Activated CD4-positive, CD25-positive, alpha-beta regulatory T cell treated with anti-CD3 and anti-CD28 coated beads, Interleukin-2, amount 50 U/mL, for 16 hours (primary cell): ENCODE data around the gene DTX4.

Experiments used
- DNase-seq: peaks from one replicate; pipeline ENCODE4 v3.0.0-alpha.2; 2020; ENCODE audit warnings: low read depth, low spot score

Gene DTX4

DNA sequence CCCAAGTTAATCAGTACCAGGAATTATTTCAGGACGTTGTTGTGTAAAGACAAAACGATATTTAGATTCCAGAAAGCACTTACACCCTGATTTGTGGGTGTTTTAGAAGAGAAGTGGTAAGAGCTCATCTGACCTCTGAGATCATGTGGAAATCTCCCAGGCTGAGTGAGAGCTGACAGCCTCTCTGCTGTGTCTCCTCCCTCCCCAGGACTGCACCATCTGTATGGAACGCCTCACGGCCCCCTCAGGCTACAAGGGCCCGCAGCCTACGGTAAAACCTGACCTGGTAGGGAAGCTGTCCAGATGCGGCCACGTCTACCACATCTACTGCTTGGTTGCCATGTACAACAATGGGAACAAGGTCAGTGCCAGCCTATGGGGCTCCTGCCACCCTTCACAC is 20.0 kb downstream of the DTX4 start:
- DNase-seq = no peak

DNA sequence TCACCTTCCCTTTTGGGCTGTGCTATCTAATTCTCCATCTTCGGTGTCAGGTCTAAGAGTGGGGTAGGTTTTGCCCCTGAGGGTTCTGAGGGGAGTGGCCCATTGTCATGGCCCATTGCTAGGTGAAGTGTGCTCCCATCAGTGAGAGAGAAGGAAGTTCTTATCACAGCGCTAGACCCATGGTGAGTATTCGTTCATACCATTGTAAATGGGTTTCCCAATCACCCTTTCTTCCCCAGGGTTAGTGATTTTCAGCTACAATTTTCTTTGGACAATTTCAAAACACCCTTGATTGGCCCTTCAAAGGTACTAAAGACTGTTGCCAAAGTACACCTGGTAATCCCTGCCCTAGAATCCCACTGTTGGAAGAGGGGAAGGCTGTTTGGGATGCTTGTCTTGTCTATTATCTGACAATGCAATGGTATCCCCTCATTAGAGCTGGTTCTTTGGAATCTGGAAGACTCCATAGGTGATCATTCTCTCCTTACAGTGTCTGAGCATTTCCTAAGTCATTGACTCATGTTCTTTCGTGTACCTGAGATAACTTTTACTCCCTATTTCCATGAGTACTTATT is 20.6 kb downstream of the DTX4 start:
- DNase-seq = no peak

DNA sequence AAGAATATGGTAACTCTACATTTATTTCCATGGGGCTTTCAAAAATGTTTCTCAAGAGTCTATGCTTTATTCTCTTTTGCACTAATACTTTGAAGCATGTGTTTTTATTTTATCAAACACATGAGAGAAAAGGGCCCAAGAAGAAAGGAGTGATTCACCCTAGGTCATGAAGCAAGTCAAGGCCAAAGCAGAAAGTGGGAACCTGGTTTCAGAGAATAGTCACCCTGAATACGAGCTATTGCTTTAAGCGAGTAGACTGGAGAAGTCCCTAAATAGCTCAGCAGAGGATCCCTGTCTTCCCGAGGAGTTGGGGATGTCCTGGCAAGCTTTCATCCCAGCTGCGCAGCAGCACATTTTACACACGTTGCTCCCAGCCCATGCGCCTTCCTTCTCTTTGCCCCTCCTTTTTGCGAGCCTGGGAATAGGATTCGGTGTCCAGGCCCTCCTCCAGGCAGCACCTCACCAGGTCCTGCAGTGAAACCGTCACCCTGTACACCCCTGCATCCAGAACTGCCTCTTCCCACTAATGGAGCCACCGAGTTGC is 21.7 kb downstream of the DTX4 start:
- DNase-seq = no peak

DNA sequence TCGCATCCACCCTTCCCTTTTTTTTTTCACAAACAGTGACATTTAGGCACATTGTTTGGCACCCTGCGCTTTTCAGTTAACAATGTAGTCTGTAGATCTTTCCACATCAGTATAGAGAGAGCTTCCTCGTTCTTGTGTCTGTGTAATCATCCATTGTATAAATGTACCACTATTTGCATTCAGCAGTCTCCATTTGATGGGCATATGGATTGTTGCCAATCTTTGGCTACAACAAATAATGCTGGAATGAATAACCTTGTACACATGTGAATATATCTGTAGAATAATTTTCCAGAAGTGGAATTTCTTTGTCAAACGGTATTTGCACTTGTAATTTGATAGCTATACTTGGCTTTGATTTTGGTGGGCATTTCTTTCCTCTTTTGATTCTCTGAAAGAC is 23.7 kb downstream of the DTX4 start:
- DNase-seq = no peak

DNA sequence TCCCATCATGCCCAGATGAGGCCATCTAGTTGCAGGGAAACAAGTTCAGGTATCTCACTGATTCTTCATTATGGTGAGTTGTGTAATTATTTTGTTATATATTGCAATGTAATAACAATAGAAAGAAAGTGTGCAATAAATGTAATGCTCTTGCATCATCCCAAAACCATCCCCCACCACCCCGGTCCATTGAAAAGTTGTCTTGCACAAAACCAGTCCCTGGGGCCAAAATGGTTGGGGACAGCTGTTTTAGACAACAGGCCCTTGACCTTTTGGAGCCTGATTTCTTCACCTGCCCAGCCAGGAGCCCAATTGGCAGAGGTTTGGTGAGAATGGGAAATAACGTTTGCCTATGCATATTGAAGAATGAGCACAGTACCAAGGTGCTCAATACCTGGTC is 24.8 kb downstream of the DTX4 start:
- no peak for DNase-seq

DNA sequence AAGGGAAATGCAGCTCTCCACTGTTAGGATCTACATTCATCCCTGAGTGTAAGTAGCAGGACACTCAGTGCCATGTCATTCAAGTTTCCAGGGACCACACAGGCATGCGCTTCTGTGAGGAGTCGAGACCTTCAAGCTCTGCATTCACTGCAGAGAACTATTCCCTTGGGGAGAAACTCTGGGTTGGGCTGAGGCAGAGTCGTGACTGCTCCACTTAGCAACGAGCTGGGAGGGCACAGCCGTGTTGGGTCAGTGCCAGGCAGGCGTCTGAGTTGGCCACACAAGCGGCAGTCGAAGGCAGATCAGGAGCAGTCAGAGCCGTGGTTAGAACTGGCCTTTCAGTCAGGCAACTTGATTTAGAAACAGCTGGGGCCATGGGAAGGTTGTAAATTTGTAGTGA is 26.1 kb downstream of the DTX4 start:
- no peak for DNase-seq

DNA sequence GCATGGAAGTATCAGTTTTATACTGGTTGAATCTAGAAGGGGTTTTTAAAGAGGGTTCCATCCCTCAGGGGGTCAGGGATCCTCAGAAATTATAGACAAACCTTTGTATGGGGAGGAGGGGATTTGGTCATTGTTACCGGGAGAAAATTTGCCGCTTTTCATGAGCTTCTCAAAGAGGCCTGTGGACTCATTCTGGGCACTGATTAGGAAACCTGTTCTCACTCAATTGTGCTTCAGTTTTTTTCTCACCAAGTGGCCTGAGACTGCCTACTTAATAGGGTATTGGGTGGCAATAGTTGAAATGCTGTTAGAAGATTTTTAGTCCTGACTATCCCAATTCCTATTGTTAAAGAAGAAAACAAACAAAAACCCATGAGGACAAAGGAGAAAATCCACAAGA is 26.8 kb downstream of the DTX4 start:
- DNase-seq = no peak

DNA sequence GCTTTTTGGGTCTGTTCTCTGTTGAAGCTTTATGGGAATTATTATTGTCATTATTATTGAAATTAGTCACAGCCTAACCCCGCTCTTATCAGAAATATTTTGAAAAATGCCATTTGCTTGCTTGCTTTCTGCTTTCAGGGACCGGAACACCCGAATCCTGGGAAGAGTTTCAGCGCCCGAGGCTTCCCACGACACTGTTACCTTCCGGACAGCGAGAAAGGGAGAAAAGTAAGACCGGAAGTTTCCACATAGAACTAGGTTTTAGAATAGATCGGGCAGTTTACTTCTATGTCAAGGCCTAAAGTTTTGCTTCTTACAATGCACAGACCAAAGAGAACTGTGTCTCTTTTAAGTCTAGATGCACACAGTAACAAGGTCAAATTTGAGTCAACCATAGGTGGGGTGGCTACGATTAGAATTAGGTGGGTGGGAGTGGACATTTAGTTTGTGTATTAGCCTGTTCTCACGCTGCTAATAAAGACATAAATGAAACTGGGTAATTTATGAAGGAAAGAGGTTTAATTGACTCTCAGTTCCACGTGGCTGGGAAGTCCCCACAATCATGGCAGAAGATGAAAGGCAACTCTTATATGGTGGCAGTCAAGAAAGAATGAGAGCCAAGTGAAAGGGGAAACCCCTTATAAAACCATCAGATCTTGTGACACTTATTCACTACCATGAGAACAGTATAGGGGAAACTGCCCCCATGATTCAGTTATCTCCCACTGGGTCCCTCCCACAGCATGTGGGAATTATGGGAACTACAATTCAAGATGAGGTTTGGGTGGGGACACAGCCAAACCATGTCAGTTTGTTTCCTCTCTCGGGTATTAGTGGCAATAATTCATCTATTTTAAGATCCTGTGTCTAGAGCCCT is 27.9 kb downstream of the DTX4 start:
- DNase-seq = no peak

DNA sequence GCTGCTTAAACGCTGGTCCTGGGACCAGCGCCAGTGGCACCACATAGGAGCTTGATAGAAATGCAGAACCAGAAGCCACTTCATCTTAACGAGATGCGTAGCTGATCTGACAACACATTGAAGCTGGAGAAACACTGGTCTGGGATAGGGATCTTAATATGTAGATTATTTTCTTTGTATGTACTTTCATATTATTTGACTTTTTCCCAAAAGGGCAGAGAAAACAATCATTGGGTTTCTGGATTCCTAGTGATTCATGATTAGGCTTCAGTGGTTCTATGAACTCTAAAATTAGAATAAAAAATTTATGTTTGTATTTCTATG is 28.5 kb downstream of the DTX4 start:
- DNase-seq = no peak

DNA sequence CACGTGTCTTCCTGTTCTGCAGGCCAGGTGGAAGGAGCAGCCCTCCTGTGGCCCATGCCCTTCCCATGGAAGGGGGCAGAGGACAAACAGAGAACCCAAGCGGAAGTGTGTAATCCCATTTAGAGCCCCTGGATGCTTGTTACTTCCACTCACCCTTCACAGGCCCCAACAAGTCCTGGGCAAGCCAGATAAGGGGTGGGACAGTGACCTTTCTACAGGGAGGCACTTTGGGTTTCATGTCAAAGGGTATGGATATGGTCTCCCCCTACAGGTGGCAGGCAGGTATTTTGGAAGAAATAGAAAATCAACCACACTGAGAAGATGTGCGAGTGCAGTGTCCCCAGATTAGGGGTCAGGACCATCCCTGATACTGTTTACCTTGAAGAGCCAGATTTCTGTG is 29.4 kb downstream of the DTX4 start:
- DNase-seq = no peak

DNA sequence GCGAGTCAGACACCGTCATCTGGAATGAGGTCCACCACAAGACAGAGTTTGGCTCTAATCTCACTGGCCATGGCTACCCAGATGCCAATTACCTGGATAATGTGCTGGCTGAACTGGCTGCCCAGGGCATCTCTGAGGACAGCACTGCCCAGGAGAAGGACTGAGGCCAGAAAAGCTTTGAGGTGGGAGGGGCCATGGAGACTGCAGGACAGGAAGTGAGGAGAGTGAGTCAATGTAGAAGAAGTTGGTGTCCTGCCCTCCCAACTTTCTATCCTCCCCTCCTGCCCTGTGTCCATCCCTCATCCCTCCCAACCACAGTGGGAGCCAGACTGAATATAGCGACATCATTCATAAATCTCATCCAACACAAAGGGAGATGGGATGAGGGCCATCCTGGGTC is 32.8 kb downstream of the DTX4 start:
- DNase-seq = no peak

DNA sequence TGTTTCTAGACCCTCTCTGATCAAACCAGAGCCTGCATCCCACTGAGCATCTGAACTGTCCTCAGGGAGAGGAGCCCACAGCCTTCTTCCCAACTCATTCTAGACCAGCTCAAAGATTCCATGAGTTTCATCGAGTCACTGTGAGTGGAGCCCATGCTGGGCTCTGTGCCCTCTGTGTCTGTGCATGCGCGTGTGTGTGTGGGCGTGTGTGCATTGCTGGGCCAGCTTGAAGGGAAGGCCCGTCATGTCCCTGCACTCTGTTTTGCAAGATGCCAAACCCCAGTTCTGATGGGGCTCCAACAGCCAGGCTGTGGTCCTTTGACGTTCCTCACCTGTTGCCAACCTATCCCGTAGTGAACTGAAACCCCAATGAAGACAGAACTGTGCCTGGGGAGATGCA is 33.7 kb downstream of the DTX4 start:
- DNase-seq = no peak

DNA sequence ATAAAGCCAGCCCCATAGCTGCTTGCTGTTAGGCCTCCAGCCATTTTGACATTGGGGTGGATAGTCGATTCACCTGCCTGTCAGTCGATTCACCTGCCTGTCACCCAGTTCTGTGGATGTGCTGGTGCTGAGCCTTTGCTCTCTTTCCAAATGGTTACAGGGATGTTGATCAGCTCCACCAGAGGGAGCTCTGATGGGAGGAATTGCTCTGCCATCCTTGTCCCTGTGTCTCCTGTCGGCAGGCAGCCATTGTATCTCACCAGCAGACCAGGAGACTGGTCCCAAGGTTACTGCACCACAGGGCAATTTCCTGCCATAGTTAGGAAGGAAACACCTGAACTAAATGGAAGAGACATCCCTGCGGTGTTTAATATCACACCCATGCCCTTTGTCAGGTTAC is 34.7 kb downstream of the DTX4 start:
- DNase-seq = no peak

DNA sequence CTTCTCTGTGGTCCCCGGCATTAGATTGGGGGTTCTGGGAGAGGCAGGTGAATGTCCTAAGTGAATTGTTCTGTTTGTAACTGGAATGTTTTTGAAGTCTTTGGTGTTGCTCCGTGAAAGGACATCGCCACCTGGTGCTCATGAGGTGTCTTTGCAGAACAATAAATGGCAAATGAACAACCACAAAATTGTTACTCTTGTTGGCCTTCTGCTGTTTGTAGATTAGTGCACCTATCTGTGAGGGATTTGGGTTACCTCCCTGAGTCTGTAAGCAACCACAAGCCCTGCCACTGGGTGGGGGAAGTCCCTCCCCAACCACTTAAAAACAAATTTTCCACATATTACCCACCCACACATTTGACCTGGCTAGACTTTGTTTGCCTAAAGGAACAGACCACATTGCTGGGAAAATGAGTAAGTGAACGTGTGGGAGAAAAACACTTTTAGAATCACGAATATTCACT is 36.1 kb downstream of the DTX4 start:
- DNase-seq = no peak

DNA sequence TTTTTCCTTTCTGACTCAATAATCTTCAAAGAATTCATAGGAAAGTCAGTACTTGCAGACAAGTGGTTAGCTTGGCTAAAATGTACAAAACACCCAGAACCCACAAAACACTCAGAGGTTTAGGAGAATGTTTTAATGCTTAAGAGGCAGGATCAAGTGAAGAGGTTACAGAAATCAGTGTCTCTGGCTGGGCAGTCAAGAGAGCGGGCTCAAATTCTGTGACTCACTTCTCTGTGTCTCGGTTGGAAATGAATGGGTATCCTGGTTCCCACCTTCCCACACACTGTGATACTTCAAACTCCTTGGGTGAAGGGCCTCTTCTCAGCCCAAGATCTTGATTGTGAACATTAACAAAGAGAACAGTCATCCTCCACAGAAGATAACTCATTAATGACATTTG is 37.0 kb downstream of the DTX4 start:
- no peak for DNase-seq

DNA sequence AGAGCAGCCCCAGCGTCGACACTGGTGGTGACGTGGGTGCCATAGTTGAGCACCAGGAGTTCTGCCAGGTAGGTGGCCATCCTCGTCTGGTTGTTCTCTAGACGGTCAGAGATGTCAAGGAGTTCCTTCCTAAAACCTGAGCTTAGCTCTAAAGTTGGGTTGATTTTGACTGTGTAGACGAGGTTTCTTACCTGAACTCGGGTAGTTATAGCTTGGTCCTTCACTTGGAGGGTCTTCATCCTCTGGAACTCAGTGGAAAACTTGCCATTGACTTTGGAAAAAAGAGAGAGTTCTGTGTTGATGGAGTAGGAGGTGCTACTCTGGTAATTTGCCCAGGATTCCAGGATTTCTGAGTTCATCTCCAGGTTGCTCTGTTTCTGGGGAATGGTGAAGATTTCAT is 40.3 kb downstream of the DTX4 start:
- DNase-seq = no peak

DNA sequence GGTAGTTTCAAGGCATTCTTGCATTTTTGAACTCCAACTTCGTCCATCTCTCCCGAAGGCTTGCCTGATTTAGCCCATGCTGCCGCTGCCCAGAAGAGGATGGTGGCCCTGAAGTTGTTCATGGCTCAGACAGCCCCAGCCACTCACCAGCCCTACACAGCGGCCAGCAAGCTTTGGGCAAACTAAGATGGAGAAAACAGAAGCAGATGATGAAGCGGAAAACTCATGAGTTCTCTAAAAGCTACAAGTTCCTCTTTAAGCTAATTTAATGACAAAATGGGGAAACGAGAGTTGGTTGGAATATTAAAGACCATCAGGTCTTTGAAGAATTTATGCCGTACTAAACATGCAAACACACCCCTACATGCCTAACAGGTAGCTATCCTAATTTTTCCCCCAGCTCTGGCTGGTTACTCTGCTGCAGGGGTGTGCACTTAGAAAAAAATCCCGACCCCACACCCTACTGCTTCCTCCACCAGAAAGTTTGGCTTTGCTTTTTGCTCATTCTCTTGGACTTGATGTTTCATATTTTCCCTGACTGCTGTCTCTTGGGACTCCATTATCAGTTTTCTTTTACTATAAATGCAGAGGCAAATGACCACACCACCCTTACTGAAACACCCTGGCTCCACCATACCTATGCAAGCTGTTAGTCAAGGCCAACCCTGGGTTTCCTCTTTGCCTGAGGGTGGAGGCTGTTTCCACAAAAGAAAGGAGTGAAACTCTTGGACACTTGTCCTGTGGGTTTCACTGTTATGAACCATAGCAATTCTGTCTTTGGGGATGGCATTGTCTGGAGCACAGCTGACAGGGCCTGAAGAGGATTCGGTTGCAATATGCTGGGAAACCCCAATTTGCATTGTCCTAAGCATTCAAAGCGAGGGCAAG is 41.1 kb downstream of the DTX4 start, which contains the start of gene MPEG1:
TSS of gene MPEG1 (minus strand) at position 184 of the 888 bp plus-strand sequence. CDS start at position 122, 62 bp downstream.
- DNase-seq = no peak

DNA sequence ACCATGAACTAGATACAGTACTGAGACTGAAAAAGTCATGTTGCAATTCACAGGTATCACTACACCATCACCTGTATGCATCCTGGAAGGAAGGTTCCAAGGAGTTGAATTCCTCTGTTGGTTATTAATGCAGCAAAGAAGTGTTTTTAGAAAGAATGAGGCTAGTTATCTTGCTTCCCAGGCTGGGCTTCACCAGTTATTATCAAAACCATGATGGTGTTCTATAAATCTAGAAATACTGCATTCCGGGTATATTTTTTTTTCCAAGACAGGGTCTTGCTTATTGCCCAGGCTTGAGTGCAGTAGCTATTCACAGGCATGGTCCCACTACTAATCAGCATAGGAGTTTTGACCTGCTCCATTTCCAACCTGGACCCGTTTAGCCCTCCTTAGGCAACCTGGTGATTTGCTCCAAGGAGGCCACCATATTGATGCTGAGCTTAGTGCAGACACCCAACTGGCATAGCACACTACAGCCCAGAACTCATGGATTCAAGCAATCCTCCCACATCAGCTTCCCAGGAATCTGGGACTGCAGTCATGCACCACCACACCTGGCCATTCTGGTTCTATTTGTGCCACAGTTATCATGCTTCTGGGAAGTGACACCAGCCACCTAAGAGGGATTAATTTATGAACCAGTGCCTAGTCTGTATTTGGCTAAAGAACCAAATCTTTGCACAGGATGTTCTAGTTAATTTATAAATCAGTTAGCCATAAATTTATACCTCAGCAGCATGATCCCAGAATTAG is 42.4 kb downstream of the DTX4 start:
- no peak for DNase-seq

DNA sequence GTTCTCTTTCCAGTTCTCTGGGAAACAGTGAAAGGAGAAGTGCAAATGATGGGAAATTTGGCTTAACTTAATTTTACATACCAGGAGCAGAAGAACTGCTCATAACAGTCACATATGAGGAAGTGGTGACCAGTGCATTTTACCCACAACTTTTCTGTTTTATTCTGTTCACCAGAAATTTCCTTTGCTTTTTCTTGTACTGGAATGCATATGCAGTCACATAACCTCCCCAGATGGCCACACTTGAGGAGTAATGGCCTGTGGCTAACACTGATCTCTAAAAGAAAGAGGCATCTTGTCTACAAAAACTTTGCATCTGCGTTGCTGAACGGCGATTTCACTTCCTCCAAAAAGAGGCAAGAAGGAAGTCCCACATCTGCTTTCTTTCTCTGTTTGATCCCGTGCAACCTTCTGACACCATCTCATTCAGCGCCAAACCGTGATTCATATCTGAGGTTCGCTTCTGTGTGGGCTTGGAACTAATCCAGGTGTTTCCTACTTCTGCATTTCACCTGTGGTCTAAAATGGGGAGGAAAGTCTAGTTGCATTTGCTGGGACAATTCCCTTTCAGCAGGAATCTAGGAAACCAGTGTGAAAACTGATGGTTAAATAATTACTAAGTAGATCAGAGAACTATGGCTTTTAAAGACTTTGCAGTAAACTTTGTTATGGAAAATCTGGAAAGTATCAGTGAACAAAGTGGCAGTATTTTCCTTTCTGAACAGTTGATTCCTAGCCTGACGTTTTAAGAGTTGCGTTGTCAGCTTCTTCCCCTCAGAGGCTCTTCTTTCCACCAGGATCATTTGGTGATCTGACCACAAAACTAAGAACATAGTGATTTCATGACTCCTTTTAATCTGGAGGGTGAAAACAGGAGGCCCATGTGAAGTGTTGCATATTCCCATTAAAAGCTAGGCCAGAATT is 45.0 kb downstream of the DTX4 start:
- no peak for DNase-seq

DNA sequence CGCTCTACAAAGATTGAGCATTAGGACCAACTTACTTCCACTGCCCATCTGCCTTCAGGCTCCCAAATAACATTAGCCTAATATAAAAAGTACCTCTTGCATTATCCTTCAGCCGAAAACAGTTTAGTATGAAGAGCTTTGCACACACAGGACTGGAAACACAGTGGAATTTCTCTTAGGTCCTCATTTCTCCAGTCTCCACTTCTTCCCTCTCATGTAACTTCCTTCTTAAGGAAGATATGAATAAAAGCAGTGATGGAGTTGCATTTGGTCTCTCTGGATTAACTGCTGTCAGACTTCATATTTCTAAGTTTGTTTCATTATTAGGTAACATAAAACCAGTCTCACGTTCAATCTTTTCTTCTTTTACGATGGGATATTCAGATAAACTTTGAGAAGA is 46.4 kb downstream of the DTX4 start:
- no peak for DNase-seq
